Upper lobe of right lung (tissue), 1 donor: ENCODE measurements around the gene SPSB3. TPM values are rescaled to one million over a fixed set of nuclear protein-coding genes. Genes with fewer than 3 reads are reported as not detected.

Experiments used
- ATAC-seq: fragments of 200-7000 bp; cut with Tn5 transposase; one replicate; pipeline ENCODE4 v1.9.1; 2020; ENCODE audit warnings: mild to moderate bottlenecking, moderate library complexity
- DNase-seq: peaks from one replicate; pipeline ENCODE4 v3.0.0-alpha.2; 2020
- H3K27ac ChIP-seq: fragments of 200-600 bp; one replicate; pipeline ENCODE4 v1.8.0; 2022
- H3K27me3 ChIP-seq: fragments of 200-600 bp; one replicate; pipeline ENCODE4 v1.8.0; 2022; ENCODE audit warnings: mild to moderate bottlenecking
- H3K36me3 ChIP-seq: fragments of 200-600 bp; one replicate; pipeline ENCODE4 v1.8.0; 2022
- H3K4me1 ChIP-seq: fragments of 200-600 bp; one replicate; pipeline ENCODE4 v1.8.0; 2022
- H3K4me3 ChIP-seq: fragments of 200-600 bp; one replicate; pipeline ENCODE4 v1.8.0; 2022; ENCODE audit warnings: mild to moderate bottlenecking
- H3K9me3 ChIP-seq: fragments of 200-600 bp; one replicate; pipeline ENCODE4 v1.8.0; 2022
- intact Hi-C: fragments of 100-400 bp; cut with DNase I; formaldehyde crosslinking; loops from one replicate; pipeline ENCODE4 v1.11.0; 2022
- total RNA-seq: library from RNA; stranded (reverse); fragmentation: NEBNext Ultra II Directional; extraction: Animal tissue kit (Norgen Biotek cat#: 25700); gene quantifications from one replicate; pipeline ENCODE4 v1.2.1, GENCODE V29; 2021
- TF ChIP-seq, protein P1 (sequence below): fragments of 200-600 bp; IDR thresholded peaks from one replicate; pipeline ENCODE4 v1.8.0; 2022; ENCODE audit warnings: antibody characterized with exemption
- donor health status: DM: no; HTN: yes; CAD: no; lungs with severe emphysema.

SPSB3 gene
- total RNA-seq, 1 donor from 2014 or later, result 43.0 TPM

- DNase-seq (no peak), ATAC-seq (no peak)
- intact Hi-C loops, result no loop called here
- Histone ChIP-seq H3K4me1 (peaks cover 16% of the 10 kb centered on the region), H3K27ac (no peak overlapping the region), H3K9me3 (no peaks in the 10 kb centered on the region), H3K27me3 (no peaks in the 10 kb centered on the region), H3K4me3 (no peak overlapping the region), H3K36me3 (peaks cover 49% of the 10 kb centered on the region)
- TF ChIP-seq, protein P1, sequence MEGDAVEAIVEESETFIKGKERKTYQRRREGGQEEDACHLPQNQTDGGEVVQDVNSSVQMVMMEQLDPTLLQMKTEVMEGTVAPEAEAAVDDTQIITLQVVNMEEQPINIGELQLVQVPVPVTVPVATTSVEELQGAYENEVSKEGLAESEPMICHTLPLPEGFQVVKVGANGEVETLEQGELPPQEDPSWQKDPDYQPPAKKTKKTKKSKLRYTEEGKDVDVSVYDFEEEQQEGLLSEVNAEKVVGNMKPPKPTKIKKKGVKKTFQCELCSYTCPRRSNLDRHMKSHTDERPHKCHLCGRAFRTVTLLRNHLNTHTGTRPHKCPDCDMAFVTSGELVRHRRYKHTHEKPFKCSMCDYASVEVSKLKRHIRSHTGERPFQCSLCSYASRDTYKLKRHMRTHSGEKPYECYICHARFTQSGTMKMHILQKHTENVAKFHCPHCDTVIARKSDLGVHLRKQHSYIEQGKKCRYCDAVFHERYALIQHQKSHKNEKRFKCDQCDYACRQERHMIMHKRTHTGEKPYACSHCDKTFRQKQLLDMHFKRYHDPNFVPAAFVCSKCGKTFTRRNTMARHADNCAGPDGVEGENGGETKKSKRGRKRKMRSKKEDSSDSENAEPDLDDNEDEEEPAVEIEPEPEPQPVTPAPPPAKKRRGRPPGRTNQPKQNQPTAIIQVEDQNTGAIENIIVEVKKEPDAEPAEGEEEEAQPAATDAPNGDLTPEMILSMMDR, result no peak
Observed at GRCh38 chr16:1767116-1767994, 15.0 kb downstream of the SPSB3 start.

DNA sequence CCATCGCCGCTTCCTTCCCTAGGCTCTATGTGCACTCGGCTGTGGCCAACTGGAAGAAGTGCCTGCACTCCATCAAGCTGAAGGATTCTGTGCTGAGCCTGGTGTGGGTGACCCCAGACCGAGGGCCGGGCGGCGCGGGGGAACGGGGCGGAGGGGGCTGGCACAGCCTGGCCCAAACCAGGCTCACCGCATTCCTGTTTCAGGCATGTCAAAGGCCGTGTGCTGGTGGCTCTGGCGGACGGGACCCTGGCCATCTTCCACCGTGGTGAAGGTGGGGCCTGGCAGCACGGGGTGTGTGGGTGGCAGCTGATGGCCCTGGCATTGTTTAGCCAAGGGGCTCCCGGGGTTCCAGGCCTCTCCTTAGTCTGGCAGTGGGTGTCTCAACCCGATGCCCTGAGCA lies 15.7 kb downstream of the SPSB3 start:
- H3K4me1 ChIP-seq, result peaks cover 10% of the 10 kb centered on the region
- ATAC-seq, result no peak
- no peak for DNase-seq
- intact Hi-C loops, result no loop called here
- TF ChIP-seq, protein P1, result no peak
- no peak overlapping the region for H3K4me3 ChIP-seq
- peaks cover 55% of the 10 kb centered on the region for H3K36me3 ChIP-seq
- no peaks in the 10 kb centered on the region for H3K27me3 ChIP-seq
- no peaks in the 10 kb centered on the region for H3K9me3 ChIP-seq
- H3K27ac ChIP-seq, result no peak overlapping the region

DNA sequence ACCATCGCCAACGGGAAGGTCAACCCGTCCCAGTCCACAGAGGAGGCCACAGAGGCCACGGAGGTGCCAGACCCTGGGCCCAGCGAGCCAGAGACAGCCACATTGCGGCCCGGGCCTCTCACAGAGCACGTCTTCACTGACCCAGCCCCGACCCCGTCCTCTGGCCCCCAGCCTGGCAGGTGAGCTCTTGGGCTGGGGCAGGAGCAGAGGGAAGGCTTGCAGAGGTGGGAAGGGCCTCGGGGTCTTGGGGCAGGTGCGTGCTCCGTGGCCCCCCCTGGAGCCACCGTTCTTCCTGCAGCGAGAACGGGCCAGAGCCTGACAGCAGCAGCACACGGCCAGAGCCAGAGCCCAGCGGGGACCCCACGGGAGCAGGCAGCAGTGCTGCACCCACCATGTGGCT lies 16.1 kb downstream of the SPSB3 start:
- H3K9me3 ChIP-seq, result no peaks in the 10 kb centered on the region
- H3K4me3 ChIP-seq, result no peak overlapping the region
- H3K36me3 ChIP-seq, result peaks cover 58% of the 10 kb centered on the region
- TF ChIP-seq, protein P1, result no peak
- H3K4me1 ChIP-seq, result peaks cover 10% of the 10 kb centered on the region
- ATAC-seq, result no peak
- no peak overlapping the region for H3K27ac ChIP-seq
- no peak for DNase-seq
- no peaks in the 10 kb centered on the region for H3K27me3 ChIP-seq
- intact Hi-C loops, result no loop called here

- Histone ChIP-seq H3K27me3 (no peaks in the 10 kb centered on the region), H3K4me3 (no peak overlapping the region), H3K4me1 (peaks cover 10% of the 10 kb centered on the region), H3K9me3 (no peaks in the 10 kb centered on the region), H3K27ac (no peak overlapping the region), H3K36me3 (peaks cover 62% of the 10 kb centered on the region)
- DNase-seq (no peak), ATAC-seq (no peak)
- TF ChIP-seq, protein P1, result no peak
- intact Hi-C loops, result no loop called here
Observed at GRCh38 chr16:1765826-1766225, 16.5 kb downstream of the SPSB3 start.

- no peak for ATAC-seq
- Histone ChIP-seq H3K27me3 (no peaks in the 10 kb centered on the region), H3K9me3 (no peaks in the 10 kb centered on the region), H3K4me3 (no peak overlapping the region), H3K36me3 (peaks cover 70% of the 10 kb centered on the region), H3K4me1 (peaks cover 1% of the 10 kb centered on the region), H3K27ac (no peak overlapping the region)
- no peak for DNase-seq
- TF ChIP-seq, protein P1, result no peak
- intact Hi-C loops, result no loop called here
Observed at GRCh38 chr16:1764971-1765370, 17.4 kb downstream of the SPSB3 start.
